ENCODE results near the gene NAXD. TPM values are rescaled to one million over a fixed set of nuclear protein-coding genes. Genes with fewer than 3 reads are reported as not detected.

The NAXD gene
- total and polyA plus RNA-seq, 2 experiments from 2014 or later: 16.9 to 18.5 TPM

DNA sequence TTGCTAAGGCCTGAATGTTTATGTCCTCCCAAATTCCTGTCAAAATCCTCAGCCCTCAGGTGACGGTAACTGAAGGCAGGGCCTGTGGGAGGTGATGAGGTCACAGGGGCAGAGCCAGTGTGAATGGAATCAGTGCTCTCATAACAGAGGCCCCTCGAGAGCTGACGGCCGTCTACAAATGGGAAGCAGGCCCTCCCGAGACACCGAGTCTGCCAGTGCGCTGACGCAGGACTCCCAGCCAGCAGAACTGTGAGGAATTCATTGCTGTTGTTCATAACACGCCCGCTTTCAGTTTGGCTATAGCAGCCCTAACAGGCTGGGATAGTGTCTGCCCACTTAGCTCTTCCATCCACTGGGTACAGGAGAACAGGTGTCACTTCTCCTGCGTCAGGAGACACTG is 49.3 kb downstream of the NAXD start (continued):
- TF ChIP-seq, protein P1, sequence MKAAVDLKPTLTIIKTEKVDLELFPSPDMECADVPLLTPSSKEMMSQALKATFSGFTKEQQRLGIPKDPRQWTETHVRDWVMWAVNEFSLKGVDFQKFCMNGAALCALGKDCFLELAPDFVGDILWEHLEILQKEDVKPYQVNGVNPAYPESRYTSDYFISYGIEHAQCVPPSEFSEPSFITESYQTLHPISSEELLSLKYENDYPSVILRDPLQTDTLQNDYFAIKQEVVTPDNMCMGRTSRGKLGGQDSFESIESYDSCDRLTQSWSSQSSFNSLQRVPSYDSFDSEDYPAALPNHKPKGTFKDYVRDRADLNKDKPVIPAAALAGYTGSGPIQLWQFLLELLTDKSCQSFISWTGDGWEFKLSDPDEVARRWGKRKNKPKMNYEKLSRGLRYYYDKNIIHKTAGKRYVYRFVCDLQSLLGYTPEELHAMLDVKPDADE (IDR thresholded peaks at IDR 0.05): no peak
- TF ChIP-seq ZNF114 (CRISPR knock-in tag; IDR thresholded peaks at IDR 0.05) (no peak), STAT1 (IDR thresholded peaks at IDR 0.05; ENCODE audit: unreplicated experiment) (no peak), CREB1 (CRISPR knock-in tag; IDR thresholded peaks at IDR 0.05; ENCODE audit: low read depth) (no peak), ZNF331 (CRISPR knock-in tag; IDR thresholded peaks at IDR 0.05; ENCODE audit: low read depth) (no peak)

DNA sequence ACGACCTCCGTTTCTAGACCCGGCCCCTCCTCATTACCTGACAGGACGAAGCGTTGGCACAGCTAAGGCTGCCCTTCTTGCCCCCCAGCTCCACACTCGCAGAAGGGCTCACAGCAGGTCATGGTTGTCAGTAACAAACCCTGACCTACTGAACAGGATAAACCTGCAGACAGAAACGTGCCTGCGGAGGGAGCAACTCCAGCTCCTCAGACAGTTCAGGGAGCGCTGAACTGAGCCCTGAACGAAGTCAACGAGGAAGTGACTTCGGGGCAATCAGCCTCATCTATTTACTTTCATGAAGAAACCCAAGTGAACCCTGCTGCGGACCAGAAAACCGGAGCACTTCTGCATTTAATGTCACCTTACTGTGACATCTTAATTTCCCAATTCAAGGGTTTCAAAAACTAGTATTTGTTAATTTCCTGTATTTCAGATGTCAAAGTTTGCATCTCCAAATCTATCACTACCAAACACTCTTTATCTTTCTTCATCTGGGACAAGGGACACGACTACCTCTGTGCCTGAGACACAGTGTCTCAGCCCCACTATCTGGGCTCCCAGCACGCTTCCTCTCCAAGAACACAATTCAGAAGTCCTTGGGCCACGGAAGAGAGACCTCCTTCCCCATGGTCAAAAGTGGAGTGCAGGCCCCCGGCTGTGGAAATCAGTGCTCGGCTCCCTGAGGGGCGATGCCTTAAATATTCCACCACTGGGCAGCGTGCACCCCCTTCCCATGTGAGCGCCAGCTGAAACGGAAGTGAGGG is 50.3 kb downstream of the NAXD start:
- Histone ChIP-seq H3K4me2 (no peak overlapping the region), H4K20me1 (replicated peaks; ENCODE audit: insufficient read depth) (no peaks in the 10 kb centered on the region), H3K27ac (ENCODE audit: low read depth) (no peak overlapping the region; the same call in 1 of the 2 replicates), H3K4me3 (no peak overlapping the region), H3K9me2 (ENCODE audit: insufficient read depth) (no peaks in the 10 kb centered on the region), H3F3A (replicated peaks; ENCODE audit: low read depth) (no peaks in the 10 kb centered on the region), H3K79me2 (replicated peaks; ENCODE audit: insufficient read depth) (no peaks in the 10 kb centered on the region), H2AFZ (no peak overlapping the region), H3K27me3 (ENCODE audit: insufficient read depth) (no peaks in the 10 kb centered on the region), H3K4me1 (ENCODE audit: insufficient read depth) (no peaks in the 10 kb centered on the region), H3K36me3 (ENCODE audit: insufficient read depth) (peaks cover 36% of the 10 kb centered on the region)
- TF ChIP-seq, protein P2, sequence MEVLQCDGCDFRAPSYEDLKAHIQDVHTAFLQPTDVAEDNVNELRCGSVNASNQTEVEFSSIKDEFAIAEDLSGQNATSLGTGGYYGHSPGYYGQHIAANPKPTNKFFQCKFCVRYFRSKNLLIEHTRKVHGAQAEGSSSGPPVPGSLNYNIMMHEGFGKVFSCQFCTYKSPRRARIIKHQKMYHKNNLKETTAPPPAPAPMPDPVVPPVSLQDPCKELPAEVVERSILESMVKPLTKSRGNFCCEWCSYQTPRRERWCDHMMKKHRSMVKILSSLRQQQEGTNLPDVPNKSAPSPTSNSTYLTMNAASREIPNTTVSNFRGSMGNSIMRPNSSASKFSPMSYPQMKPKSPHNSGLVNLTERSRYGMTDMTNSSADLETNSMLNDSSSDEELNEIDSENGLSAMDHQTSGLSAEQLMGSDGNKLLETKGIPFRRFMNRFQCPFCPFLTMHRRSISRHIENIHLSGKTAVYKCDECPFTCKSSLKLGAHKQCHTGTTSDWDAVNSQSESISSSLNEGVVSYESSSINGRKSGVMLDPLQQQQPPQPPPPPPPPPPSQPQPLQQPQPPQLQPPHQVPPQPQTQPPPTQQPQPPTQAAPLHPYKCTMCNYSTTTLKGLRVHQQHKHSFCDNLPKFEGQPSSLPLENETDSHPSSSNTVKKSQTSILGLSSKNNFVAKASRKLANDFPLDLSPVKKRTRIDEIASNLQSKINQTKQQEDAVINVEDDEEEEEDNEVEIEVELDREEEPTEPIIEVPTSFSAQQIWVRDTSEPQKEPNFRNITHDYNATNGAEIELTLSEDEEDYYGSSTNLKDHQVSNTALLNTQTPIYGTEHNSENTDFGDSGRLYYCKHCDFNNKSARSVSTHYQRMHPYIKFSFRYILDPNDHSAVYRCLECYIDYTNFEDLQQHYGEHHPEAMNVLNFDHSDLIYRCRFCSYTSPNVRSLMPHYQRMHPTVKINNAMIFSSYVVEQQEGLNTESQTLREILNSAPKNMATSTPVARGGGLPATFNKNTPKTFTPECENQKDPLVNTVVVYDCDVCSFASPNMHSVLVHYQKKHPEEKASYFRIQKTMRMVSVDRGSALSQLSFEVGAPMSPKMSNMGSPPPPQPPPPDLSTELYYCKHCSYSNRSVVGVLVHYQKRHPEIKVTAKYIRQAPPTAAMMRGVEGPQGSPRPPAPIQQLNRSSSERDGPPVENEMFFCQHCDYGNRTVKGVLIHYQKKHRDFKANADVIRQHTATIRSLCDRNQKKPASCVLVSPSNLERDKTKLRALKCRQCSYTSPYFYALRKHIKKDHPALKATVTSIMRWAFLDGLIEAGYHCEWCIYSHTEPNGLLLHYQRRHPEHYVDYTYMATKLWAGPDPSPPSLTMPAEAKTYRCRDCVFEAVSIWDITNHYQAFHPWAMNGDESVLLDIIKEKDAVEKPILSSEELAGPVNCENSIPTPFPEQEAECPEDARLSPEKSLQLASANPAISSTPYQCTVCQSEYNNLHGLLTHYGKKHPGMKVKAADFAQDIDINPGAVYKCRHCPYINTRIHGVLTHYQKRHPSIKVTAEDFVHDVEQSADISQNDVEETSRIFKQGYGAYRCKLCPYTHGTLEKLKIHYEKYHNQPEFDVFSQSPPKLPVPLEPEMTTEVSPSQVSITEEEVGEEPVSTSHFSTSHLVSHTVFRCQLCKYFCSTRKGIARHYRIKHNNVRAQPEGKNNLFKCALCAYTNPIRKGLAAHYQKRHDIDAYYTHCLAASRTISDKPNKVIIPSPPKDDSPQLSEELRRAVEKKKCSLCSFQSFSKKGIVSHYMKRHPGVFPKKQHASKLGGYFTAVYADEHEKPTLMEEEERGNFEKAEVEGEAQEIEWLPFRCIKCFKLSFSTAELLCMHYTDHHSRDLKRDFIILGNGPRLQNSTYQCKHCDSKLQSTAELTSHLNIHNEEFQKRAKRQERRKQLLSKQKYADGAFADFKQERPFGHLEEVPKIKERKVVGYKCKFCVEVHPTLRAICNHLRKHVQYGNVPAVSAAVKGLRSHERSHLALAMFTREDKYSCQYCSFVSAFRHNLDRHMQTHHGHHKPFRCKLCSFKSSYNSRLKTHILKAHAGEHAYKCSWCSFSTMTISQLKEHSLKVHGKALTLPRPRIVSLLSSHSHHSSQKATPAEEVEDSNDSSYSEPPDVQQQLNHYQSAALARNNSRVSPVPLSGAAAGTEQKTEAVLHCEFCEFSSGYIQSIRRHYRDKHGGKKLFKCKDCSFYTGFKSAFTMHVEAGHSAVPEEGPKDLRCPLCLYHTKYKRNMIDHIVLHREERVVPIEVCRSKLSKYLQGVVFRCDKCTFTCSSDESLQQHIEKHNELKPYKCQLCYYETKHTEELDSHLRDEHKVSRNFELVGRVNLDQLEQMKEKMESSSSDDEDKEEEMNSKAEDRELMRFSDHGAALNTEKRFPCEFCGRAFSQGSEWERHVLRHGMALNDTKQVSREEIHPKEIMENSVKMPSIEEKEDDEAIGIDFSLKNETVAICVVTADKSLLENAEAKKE (CRISPR knock-in tag; IDR thresholded peaks at IDR 0.05): no peak
- TF ChIP-seq, protein P3, sequence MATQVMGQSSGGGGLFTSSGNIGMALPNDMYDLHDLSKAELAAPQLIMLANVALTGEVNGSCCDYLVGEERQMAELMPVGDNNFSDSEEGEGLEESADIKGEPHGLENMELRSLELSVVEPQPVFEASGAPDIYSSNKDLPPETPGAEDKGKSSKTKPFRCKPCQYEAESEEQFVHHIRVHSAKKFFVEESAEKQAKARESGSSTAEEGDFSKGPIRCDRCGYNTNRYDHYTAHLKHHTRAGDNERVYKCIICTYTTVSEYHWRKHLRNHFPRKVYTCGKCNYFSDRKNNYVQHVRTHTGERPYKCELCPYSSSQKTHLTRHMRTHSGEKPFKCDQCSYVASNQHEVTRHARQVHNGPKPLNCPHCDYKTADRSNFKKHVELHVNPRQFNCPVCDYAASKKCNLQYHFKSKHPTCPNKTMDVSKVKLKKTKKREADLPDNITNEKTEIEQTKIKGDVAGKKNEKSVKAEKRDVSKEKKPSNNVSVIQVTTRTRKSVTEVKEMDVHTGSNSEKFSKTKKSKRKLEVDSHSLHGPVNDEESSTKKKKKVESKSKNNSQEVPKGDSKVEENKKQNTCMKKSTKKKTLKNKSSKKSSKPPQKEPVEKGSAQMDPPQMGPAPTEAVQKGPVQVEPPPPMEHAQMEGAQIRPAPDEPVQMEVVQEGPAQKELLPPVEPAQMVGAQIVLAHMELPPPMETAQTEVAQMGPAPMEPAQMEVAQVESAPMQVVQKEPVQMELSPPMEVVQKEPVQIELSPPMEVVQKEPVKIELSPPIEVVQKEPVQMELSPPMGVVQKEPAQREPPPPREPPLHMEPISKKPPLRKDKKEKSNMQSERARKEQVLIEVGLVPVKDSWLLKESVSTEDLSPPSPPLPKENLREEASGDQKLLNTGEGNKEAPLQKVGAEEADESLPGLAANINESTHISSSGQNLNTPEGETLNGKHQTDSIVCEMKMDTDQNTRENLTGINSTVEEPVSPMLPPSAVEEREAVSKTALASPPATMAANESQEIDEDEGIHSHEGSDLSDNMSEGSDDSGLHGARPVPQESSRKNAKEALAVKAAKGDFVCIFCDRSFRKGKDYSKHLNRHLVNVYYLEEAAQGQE (IDR thresholded peaks at IDR 0.05; ENCODE audit: unreplicated experiment): no peak
- no peak for TF ChIP-seq CREB1 (CRISPR knock-in tag; IDR thresholded peaks at IDR 0.05; ENCODE audit: low read depth)
- no peak for TF ChIP-seq ZNF114 (CRISPR knock-in tag; IDR thresholded peaks at IDR 0.05)
- no peak for TF ChIP-seq NANOG (IDR thresholded peaks at IDR 0.05; ENCODE audit: borderline replicate concordance)
- no peak for TF ChIP-seq JUNB (IDR thresholded peaks at IDR 0.05; ENCODE audit: unreplicated experiment)
- TF ChIP-seq ZNF331 (CRISPR knock-in tag; IDR thresholded peaks at IDR 0.05; ENCODE audit: low read depth): no peak
- TF ChIP-seq EZH2 (IDR thresholded peaks at IDR 0.05; ENCODE audit: low read depth, unreplicated experiment): no peak
- TF ChIP-seq, protein P4, sequence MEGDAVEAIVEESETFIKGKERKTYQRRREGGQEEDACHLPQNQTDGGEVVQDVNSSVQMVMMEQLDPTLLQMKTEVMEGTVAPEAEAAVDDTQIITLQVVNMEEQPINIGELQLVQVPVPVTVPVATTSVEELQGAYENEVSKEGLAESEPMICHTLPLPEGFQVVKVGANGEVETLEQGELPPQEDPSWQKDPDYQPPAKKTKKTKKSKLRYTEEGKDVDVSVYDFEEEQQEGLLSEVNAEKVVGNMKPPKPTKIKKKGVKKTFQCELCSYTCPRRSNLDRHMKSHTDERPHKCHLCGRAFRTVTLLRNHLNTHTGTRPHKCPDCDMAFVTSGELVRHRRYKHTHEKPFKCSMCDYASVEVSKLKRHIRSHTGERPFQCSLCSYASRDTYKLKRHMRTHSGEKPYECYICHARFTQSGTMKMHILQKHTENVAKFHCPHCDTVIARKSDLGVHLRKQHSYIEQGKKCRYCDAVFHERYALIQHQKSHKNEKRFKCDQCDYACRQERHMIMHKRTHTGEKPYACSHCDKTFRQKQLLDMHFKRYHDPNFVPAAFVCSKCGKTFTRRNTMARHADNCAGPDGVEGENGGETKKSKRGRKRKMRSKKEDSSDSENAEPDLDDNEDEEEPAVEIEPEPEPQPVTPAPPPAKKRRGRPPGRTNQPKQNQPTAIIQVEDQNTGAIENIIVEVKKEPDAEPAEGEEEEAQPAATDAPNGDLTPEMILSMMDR (conservative IDR thresholded peaks at IDR 0.05; ENCODE audit: low read depth in 2 of 2): no peak
- DNase-seq (ENCODE audit: low spot score): no peak
- Mint-ChIP-seq H3K27ac (peak overlapping the region; percentile 36; the same call in 1 of the 2 replicates), H3K9me3 (peaks cover 45% of the 10 kb centered on the region), H3K36me3 (ENCODE audit: low read depth) (peaks cover 92% of the 10 kb centered on the region), H3K4me3 (no peak overlapping the region), H3K4me1 (peaks cover 10% of the 10 kb centered on the region; the same call in 1 of the 3 replicates), H3K27me3 (ENCODE audit: insufficient read depth, low read depth, poor library complexity) (peaks cover 5% of the 10 kb centered on the region)
- no peak; the same call in 2 of the 3 replicates for ATAC-seq

All from GM23338 (cell line).